Stimulated activated CD4-positive, alpha-beta T cell treated with anti-CD3 and anti-CD28 coated beads, Interleukin-1b, Interleukin-23, amount 100 ng/mL, for 1 hour (primary cell): ENCODE results near the gene KAZALD1.

Source experiments
- DNase-seq, 2 donors: peaks; one replicate each; pipeline ENCODE4 v3.0.0-alpha.2; 2020; ENCODE audit warnings: low read depth in 2 of 2

The KAZALD1 gene

GRCh38 chr10:101066896-101067355, 5.1 kb downstream of the KAZALD1 start:
- DNase-seq: no peak

GRCh38 chr10:101067356-101068083, 5.7 kb downstream of the KAZALD1 start:
- DNase-seq: peak; percentile 48 to 61

GRCh38 chr10:101069441-101069840, 7.7 kb downstream of the KAZALD1 start:
- no peak for DNase-seq

- DNase-seq: no peak
Observed at GRCh38 chr10:101070098-101070497, 8.3 kb downstream of the KAZALD1 start.

GRCh38 chr10:101071267-101071884, 9.6 kb downstream of the KAZALD1 start:
- DNase-seq: no peak

GRCh38 chr10:101071885-101072433, 10.2 kb downstream of the KAZALD1 start:
- no peak for DNase-seq

GRCh38 chr10:101072923-101073322, 11.1 kb downstream of the KAZALD1 start:
- DNase-seq: no peak

- no peak for DNase-seq
Observed at GRCh38 chr10:101073631-101074030, 11.8 kb downstream of the KAZALD1 start.

- no peak for DNase-seq
Observed at GRCh38 chr10:101075775-101076174, 14.0 kb downstream of the KAZALD1 start.

GRCh38 chr10:101076630-101077029, 14.8 kb downstream of the KAZALD1 start:
- no peak for DNase-seq

- no peak for DNase-seq
Observed at GRCh38 chr10:101079874-101080273, 18.1 kb downstream of the KAZALD1 start.

GRCh38 chr10:101080933-101081931, 19.4 kb downstream of the KAZALD1 start:
- DNase-seq: no peak

GRCh38 chr10:101085846-101086245, 24.1 kb downstream of the KAZALD1 start:
- no peak for DNase-seq

- no peak for DNase-seq
Observed at GRCh38 chr10:101087376-101087775, 25.6 kb downstream of the KAZALD1 start.

- no peak for DNase-seq
Observed at GRCh38 chr10:101087965-101088364, 26.2 kb downstream of the KAZALD1 start.

GRCh38 chr10:101089520-101090299, 27.9 kb downstream of the KAZALD1 start:
- DNase-seq: no peak

- no peak for DNase-seq
Observed at GRCh38 chr10:101090597-101090996, 28.8 kb downstream of the KAZALD1 start.

- DNase-seq: no peak
Observed at GRCh38 chr10:101091546-101092290, 29.9 kb downstream of the KAZALD1 start.

GRCh38 chr10:101092881-101093354, 31.1 kb downstream of the KAZALD1 start:
- DNase-seq: no peak
